Fibroblast of lung (primary cell): ENCODE results near the gene SLC7A6OS. TPM values are rescaled to one million over a fixed set of nuclear protein-coding genes. Genes with fewer than 3 reads are reported as not detected.

ENCODE experiments used
- DNase-seq, 2 donors: peaks; one replicate each; pipeline versions ENCODE4 v3.0.0 to v3.0.0-alpha.2; 2010; ENCODE audit warnings: low read depth in 2 of 2
- H2AFZ ChIP-seq: 2 replicates; pipeline ENCODE4 v1.5.1; 2012; ENCODE audit warnings: low read length, control low read depth, inconsistent platforms
- H3K27ac ChIP-seq: 2 replicates; pipeline ENCODE4 v1.5.1; 2011; ENCODE audit warnings: low read length, control low read depth; ENCODE audit not compliant: insufficient read depth
- H3K27me3 ChIP-seq: 2 replicates; pipeline ENCODE4 v1.5.1; 2011; ENCODE audit warnings: mild to moderate bottlenecking, low read length; ENCODE audit not compliant: control insufficient read depth, insufficient read depth
- H3K36me3 ChIP-seq: 2 replicates; pipeline ENCODE4 v1.5.1; 2011; ENCODE audit warnings: low read length; ENCODE audit not compliant: control insufficient read depth, insufficient read depth
- H3K4me1 ChIP-seq: 2 replicates; pipeline ENCODE4 v1.5.1; 2011; ENCODE audit warnings: low read length; ENCODE audit not compliant: control insufficient read depth, insufficient read depth; ENCODE audit errors: extremely low read depth
- H3K4me2 ChIP-seq: 2 replicates; pipeline ENCODE4 v1.5.1; 2011; ENCODE audit warnings: low read length, control low read depth; ENCODE audit not compliant: insufficient read depth; ENCODE audit errors: extremely low read depth
- H3K4me3 ChIP-seq, 4 experiments: fragments of 200-600 bp in 1 of 4; sonication (generic) in 1 of 4; replicated peaks in 1 of 4; 2 replicates each; pipeline ENCODE4 v1.5.1; 2011 to 2016; ENCODE audit warnings: low read length in 4 of 4, low read depth in 3 of 4, mild to moderate bottlenecking in 3 of 4, control low read depth in 2 of 4, inconsistent platforms in 1 of 4, mixed read lengths in 1 of 4; ENCODE audit not compliant: insufficient read depth in 1 of 4; ENCODE audit errors: control extremely low read depth in 1 of 4
- H3K79me2 ChIP-seq: 2 replicates; pipeline ENCODE4 v1.5.1; 2012; ENCODE audit warnings: mild to moderate bottlenecking, low read length, inconsistent platforms; ENCODE audit not compliant: control insufficient read depth, insufficient read depth
- H3K9ac ChIP-seq: 2 replicates; pipeline ENCODE4 v1.5.1; 2011; ENCODE audit warnings: mild to moderate bottlenecking, low read length, control low read depth; ENCODE audit not compliant: insufficient read depth
- H3K9me3 ChIP-seq: 2 replicates; pipeline ENCODE4 v1.5.1; 2012; ENCODE audit warnings: low read depth, low read length; ENCODE audit not compliant: control insufficient read depth, insufficient read depth
- H4K20me1 ChIP-seq: 2 replicates; pipeline ENCODE4 v1.5.1; 2011; ENCODE audit warnings: low read length; ENCODE audit not compliant: control insufficient read depth, insufficient read depth; ENCODE audit errors: extremely low read depth
- EZH2 ChIP-seq: IDR thresholded peaks from 2 replicates; pipeline ENCODE4 v1.5.1; 2012; ENCODE audit warnings: low read length, control low read depth, mild to moderate bottlenecking; ENCODE audit errors: missing control alignments
- polyA plus RNA-seq, 2 donors: library from polyadenylated mRNA; depleted of rRNA in 1 of 2; stranded (reverse) in 1 of 2; unstranded in 1 of 2; fragments of >200 nt; gene quantifications; 2 replicates each; pipeline ENCODE4 v1.2.1, GENCODE V29; 2011 to 2012; ENCODE audit warnings: missing spikeins in 1 of 2
- total RNA-seq: library from RNA; depleted of rRNA; stranded (reverse); fragments of >200 nt; gene quantifications from 2 replicates; pipeline ENCODE4 v1.2.1, GENCODE V29; 2014
- TF ChIP-seq, protein P1 (sequence below), 2 donors: IDR thresholded peaks in 1 of 2; conservative IDR thresholded peaks in 1 of 2; 1 replicate in 1 of 2; 2 replicates in 1 of 2; pipeline ENCODE4 v1.5.1; 2011 to 2012; ENCODE audit warnings: low read length in 2 of 2, control low read depth in 1 of 2, inconsistent platforms in 1 of 2, low read depth in 1 of 2, mild to moderate bottlenecking in 1 of 2

SLC7A6OS gene
- total and polyA plus RNA-seq, 2 donors (not counting 1 experiment from before 2014, with no cell fraction given): 8.7 to 19.5 TPM

DNA sequence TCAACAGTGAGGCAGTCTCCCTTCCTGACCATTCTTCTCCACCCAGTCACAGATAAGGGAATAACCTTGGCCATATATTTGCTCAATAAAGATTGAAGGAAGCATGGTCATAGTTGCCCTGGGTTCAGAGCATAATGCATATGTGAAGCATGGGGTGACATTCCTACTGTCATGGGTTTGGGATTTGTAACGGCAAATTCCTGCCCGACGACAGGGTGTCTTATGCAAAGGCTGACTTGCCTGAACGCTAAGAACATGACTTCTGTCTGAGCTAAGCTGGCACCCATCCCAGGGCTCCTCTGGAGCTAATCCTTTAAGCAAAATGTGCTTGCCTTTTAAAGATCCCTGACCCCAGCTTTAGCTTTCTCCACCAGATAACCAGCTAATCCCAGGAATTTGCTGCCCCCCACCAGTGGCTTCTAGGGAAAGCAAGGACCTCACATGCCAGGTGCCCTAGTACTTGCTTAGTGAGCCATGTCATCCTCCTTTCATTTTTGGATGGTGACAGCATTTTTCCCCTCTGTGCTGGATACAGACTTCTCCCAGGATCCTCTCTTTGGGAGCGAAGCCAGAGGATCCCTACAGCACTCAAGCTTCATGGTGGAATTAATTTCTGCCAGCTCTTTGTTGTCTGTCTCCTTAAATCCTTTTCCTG is 11.7 kb downstream of the SLC7A6OS start:
- TF ChIP-seq EZH2: no peak
- TF ChIP-seq, protein P1, sequence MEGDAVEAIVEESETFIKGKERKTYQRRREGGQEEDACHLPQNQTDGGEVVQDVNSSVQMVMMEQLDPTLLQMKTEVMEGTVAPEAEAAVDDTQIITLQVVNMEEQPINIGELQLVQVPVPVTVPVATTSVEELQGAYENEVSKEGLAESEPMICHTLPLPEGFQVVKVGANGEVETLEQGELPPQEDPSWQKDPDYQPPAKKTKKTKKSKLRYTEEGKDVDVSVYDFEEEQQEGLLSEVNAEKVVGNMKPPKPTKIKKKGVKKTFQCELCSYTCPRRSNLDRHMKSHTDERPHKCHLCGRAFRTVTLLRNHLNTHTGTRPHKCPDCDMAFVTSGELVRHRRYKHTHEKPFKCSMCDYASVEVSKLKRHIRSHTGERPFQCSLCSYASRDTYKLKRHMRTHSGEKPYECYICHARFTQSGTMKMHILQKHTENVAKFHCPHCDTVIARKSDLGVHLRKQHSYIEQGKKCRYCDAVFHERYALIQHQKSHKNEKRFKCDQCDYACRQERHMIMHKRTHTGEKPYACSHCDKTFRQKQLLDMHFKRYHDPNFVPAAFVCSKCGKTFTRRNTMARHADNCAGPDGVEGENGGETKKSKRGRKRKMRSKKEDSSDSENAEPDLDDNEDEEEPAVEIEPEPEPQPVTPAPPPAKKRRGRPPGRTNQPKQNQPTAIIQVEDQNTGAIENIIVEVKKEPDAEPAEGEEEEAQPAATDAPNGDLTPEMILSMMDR (conservative IDR thresholded peaks at IDR 0.05 in 1 of 2, IDR thresholded peaks at IDR 0.05 in 1 of 2; ENCODE audit: low read depth in 1 of 2, low read length in 2 of 2): no peak
- peak overlapping the region; percentile 30 for H3K27ac ChIP-seq
- no peak overlapping the region for H3K9ac ChIP-seq
- no peak overlapping the region for H3K4me3 ChIP-seq
- no peaks in the 10 kb centered on the region for H3K27me3 ChIP-seq
- H3K9me3 ChIP-seq: no peaks in the 10 kb centered on the region
- no peak overlapping the region for H2AFZ ChIP-seq
- no peaks in the 10 kb centered on the region for H3K79me2 ChIP-seq
- no peaks in the 10 kb centered on the region for H4K20me1 ChIP-seq
- DNase-seq: peak; percentile 73 to 76
- peaks cover 17% of the 10 kb centered on the region for H3K4me1 ChIP-seq
- H3K36me3 ChIP-seq: peaks cover 30% of the 10 kb centered on the region
- H3K4me2 ChIP-seq: peak overlapping the region; percentile 7

DNA sequence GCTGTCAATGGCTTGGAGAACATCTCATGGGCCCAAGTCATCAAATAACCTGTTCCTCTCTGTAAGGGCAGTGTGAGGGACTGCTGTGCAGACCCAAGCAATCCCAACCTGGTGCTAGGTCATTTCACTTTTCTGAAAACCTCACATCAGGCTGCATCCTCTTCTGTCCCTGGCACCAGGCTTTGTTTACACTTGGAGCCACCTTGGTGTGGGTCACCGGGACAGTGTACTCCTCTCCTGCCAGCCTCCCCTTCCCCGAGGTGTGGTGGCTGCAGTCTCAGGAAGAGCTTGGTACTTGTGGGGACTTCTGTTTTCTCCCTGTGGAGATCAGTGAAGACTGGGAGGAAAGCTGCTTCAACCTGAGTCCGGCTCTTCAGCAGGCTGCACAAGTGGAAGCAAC is 12.4 kb downstream of the SLC7A6OS start:
- Histone ChIP-seq H3K4me3 (no peak overlapping the region), H3K36me3 (peaks cover 29% of the 10 kb centered on the region), H3K9ac (no peak overlapping the region), H3K27ac (peak overlapping the region; percentile 30), H2AFZ (no peak overlapping the region), H3K4me2 (no peak overlapping the region), H4K20me1 (no peaks in the 10 kb centered on the region), H3K4me1 (peaks cover 17% of the 10 kb centered on the region), H3K27me3 (no peaks in the 10 kb centered on the region), H3K9me3 (no peaks in the 10 kb centered on the region), H3K79me2 (no peaks in the 10 kb centered on the region)
- TF ChIP-seq, protein P1 (conservative IDR thresholded peaks at IDR 0.05 in 1 of 2, IDR thresholded peaks at IDR 0.05 in 1 of 2; ENCODE audit: low read depth in 1 of 2, low read length in 2 of 2): no peak
- no peak for TF ChIP-seq EZH2
- no peak for DNase-seq

DNA sequence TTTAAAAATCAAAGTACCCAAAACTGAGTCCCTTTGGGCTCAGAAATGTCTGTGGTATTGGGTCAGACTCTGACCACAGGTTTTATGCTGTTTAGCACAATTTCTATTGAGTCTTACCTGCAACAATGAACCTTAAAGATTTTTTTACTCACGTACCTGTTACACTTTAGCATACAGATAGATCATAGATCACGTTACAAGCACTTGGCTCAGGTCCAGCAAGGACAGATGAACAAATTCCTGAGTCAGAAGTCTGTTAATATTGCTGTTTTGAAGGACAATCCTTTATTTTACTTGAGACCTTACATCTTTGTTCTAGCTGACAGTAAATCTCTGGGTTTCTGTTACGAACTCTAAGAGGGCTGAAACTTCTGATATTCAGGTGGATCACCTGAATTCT is 12.8 kb downstream of the SLC7A6OS start:
- no peaks in the 10 kb centered on the region for H3K9me3 ChIP-seq
- H3K27me3 ChIP-seq: no peaks in the 10 kb centered on the region
- peak overlapping the region; percentile 30 for H3K27ac ChIP-seq
- no peak overlapping the region for H3K9ac ChIP-seq
- H3K79me2 ChIP-seq: no peaks in the 10 kb centered on the region
- no peak overlapping the region for H3K4me2 ChIP-seq
- DNase-seq: no peak
- H3K4me1 ChIP-seq: peaks cover 17% of the 10 kb centered on the region
- H4K20me1 ChIP-seq: no peaks in the 10 kb centered on the region
- no peak overlapping the region for H3K4me3 ChIP-seq
- no peak for TF ChIP-seq EZH2
- TF ChIP-seq, protein P1 (conservative IDR thresholded peaks at IDR 0.05 in 1 of 2, IDR thresholded peaks at IDR 0.05 in 1 of 2; ENCODE audit: low read depth in 1 of 2, low read length in 2 of 2): no peak
- H2AFZ ChIP-seq: no peak overlapping the region
- H3K36me3 ChIP-seq: peaks cover 28% of the 10 kb centered on the region
